ENCODE results near the gene C10orf120. TPM values are rescaled to one million over a fixed set of nuclear protein-coding genes. Genes with fewer than 3 reads are reported as not detected.

C10orf120 gene
- total RNA-seq, result not detected

DNA sequence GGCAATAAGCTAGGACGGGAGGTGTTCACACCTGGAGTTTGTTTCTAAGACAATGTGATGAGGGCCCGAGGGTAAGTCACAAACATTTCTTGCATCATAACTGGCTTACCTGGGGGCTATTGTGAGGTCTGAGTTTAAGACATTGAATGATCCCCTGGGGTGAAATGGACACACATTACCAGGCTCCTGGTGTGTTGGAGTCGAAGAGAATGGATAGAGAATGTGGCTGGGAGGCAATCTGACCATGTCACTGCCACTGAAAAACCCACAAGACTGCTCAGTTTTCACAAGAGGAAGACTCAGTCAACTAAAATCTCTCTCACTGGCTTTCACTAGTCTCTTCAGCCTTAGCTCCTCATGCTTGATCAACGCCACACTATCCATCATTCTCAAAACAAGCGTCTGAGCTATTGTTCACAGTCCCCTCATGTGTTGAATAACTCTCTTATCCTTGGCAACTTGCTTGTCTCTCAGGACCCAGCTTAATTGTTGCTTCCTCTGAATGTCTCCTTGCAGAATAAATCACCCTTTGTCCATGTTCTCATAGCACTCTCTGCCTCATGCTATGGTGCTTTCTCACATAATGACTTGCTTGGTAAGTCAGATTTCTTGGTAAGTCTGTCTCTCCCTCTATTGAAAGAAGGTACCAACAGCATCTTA, at the start of gene C10orf120:
Gene C10orf120 (minus strand): TSS at position 51 of the 660 bp plus-strand sequence. CDS start 56 bp downstream, outside the sequence.
- H3K4me1 Mint-ChIP-seq, result no peaks in the 10 kb centered on the region
- no peak within 1 kb of the TSS for H3K4me3 Mint-ChIP-seq
- no peak for DNase-seq
- H3K36me3 Mint-ChIP-seq, result no peaks in the 10 kb centered on the region
- H3K27me3 Mint-ChIP-seq, result no peaks in the 10 kb centered on the region
- no peaks in the 10 kb centered on the region for H3K9me3 Mint-ChIP-seq
- H3K27ac Mint-ChIP-seq, result no peak within 1 kb of the TSS

DNA sequence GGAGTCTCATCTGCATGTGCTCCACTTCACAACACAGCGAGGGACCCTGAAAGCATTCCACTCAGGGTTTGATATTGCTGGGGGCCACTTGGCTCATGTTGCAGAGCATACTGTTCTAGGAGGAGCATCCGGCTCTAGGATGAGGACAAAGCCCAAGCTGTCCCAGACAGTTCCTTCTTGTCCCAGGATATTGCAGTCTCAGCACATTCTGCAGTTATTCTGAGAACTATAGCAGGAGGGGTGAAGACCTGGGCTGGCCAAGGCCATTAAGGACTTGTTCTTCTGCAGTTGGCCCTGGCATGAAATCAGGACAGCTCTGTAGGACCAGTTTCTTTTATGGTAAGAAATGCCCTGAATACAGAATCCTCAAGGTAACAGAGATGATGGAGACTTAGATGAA, 48.9 kb upstream of the C10orf120 start:
- Mint-ChIP-seq H3K36me3 (no peaks in the 10 kb centered on the region), H3K27ac (no peak overlapping the region)

GRCh38 chr10:122746408-122746807, 46.8 kb upstream of the C10orf120 start:
- no peaks in the 10 kb centered on the region for H3K9me3 Mint-ChIP-seq
- no peak for DNase-seq
- H3K36me3 Mint-ChIP-seq, result no peaks in the 10 kb centered on the region
- no peak overlapping the region for H3K27ac Mint-ChIP-seq
- no peaks in the 10 kb centered on the region for H3K4me1 Mint-ChIP-seq
- no peak overlapping the region for H3K4me3 Mint-ChIP-seq
- H3K27me3 Mint-ChIP-seq, result peaks cover 11% of the 10 kb centered on the region

More for the DNA sequence above, 48.9 kb upstream of the C10orf120 start:
- no peak for DNase-seq
- Mint-ChIP-seq H3K9me3 (no peaks in the 10 kb centered on the region), H3K4me1 (no peaks in the 10 kb centered on the region), H3K27me3 (peaks cover 10% of the 10 kb centered on the region), H3K4me3 (no peak overlapping the region)

GRCh38 chr10:122744257-122744656, 44.6 kb upstream of the C10orf120 start:
- no peaks in the 10 kb centered on the region for H3K9me3 Mint-ChIP-seq
- H3K4me1 Mint-ChIP-seq, result no peaks in the 10 kb centered on the region
- no peak overlapping the region for H3K4me3 Mint-ChIP-seq
- peaks cover 11% of the 10 kb centered on the region for H3K27me3 Mint-ChIP-seq
- H3K27ac Mint-ChIP-seq, result no peak overlapping the region
- H3K36me3 Mint-ChIP-seq, result no peaks in the 10 kb centered on the region
- no peak for DNase-seq

DNA sequence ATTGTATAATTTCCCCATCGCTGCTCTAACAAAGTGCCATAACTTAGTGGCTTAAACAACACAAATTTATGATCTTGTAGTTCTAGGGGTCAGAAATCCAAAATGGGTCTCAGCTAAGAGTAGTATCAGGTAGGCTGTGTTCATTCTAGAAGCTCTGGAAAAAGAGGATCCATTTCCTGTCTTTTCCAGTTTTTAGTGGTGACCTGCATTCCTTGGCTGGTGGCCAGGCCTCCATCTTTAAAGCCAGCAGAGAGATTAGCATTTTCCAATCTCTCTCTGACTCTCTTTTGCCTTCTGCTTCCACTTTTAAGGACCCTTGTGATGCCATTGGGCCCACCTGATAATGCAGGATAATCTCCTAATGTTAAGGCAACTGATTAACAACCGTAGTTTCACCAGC, 41.0 kb upstream of the C10orf120 start:
- H3K36me3 Mint-ChIP-seq, result no peaks in the 10 kb centered on the region
- no peak overlapping the region for H3K27ac Mint-ChIP-seq
- no peaks in the 10 kb centered on the region for H3K4me1 Mint-ChIP-seq

DNA sequence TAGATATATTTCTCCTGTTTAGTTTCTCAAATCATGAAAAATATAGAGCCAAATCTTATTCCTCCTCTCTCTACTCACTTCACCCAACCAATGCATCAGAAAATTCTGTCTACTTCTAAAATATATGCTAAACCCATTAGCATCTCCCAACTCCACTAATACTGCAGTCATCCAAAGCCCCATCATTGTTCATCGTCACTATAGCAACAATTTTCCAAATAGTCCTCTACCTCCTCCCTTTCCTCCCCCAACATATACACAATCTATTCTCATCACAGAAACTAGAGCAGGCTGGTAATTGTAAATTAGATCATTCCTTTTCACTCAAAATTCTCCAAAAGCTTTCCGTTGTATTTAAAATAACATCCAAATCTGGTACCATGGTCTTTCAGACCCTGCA, 38.4 kb upstream of the C10orf120 start:
- H3K36me3 Mint-ChIP-seq, result no peaks in the 10 kb centered on the region
- no peaks in the 10 kb centered on the region for H3K4me1 Mint-ChIP-seq
- DNase-seq, result no peak
- H3K4me3 Mint-ChIP-seq, result no peak overlapping the region
- no peaks in the 10 kb centered on the region for H3K9me3 Mint-ChIP-seq
- H3K27me3 Mint-ChIP-seq, result peaks cover 15% of the 10 kb centered on the region
- no peak overlapping the region for H3K27ac Mint-ChIP-seq

More for the DNA sequence above, 41.0 kb upstream of the C10orf120 start:
- H3K27me3 Mint-ChIP-seq, result peaks cover 10% of the 10 kb centered on the region
- no peak for DNase-seq
- H3K9me3 Mint-ChIP-seq, result no peaks in the 10 kb centered on the region
- no peak overlapping the region for H3K4me3 Mint-ChIP-seq

DNA sequence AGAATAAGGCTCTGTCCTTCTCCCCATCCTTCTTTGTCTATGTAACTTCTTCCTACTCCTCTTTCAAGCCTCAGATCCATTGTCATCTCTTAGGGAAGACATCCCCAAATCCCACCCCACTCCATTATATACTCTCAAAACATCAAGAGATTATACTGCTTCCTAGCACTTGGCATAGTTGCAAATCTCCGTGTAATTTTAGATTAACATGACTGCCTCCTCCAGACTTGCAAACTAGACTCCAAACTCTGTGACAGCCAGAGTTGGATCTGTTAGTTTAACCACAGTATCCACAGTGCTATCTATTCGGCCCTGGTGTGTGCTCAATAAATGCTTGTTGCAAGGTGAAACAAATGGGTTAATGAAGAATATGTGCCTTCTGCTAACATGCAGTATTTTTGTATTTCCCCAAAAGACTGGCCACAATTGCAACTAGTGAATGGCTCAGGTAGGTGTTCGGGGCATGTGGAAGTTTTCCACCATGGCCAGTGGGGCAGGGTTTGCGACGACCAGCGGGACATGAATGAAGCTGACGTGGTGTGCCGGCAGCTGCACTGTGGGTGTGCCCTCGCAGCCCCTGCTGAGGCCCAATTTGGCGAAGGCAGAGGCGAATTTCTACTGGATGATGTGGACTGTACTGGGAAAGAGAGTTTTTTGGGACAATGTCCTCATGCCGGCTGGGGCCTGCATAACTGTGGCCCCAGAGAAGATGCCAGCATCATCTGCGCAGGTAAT, 34.5 kb upstream of the C10orf120 start:
- H3K4me3 Mint-ChIP-seq, result no peak overlapping the region
- H3K27ac Mint-ChIP-seq, result no peak overlapping the region
- peaks cover 34% of the 10 kb centered on the region for H3K27me3 Mint-ChIP-seq
- H3K36me3 Mint-ChIP-seq, result no peaks in the 10 kb centered on the region
- DNase-seq, result no peak
- no peaks in the 10 kb centered on the region for H3K9me3 Mint-ChIP-seq
- H3K4me1 Mint-ChIP-seq, result no peaks in the 10 kb centered on the region

DNA sequence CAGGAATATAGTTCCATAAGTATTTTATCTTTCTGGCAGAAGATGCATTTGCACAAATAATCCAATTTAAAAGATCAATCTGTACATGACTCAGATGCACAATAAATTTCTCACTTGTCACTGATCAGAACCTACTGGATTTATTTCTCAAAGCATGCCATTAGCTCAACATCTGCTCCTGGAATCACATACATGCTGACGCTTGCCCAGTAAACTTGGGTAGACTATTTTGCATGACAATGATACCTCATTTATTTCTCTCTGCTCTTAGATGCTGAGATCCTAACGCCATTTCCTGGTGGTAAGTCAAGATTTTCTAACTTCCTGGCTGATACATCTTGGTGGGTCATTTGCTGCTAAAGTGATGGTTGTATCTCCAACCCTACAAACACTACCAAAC, 33.8 kb upstream of the C10orf120 start:
- Mint-ChIP-seq H3K9me3 (no peaks in the 10 kb centered on the region), H3K4me3 (no peak overlapping the region), H3K27ac (no peak overlapping the region), H3K36me3 (no peaks in the 10 kb centered on the region), H3K27me3 (peaks cover 36% of the 10 kb centered on the region), H3K4me1 (no peaks in the 10 kb centered on the region)
- DNase-seq, result no peak

DNA sequence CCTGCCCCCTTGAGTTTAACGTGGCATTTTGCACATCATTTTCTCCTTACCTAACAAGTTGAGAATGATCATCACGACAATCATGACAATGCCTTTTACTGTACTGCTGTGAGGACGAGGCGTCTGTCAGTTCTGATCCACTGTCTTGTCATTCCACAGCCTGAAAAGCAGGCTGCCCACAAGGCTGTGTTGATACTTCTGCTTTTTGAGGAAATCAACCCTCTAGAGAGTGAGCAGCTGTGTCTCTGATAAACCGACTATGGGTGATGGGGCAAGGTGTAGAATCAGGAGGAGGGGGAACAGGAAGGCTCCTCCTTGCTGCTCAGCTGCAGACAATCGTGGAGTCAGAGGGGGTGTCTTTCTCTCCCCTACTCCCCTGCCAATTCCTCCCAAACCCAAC, 30.6 kb upstream of the C10orf120 start:
- H3K27ac Mint-ChIP-seq, result no peak overlapping the region

DNA sequence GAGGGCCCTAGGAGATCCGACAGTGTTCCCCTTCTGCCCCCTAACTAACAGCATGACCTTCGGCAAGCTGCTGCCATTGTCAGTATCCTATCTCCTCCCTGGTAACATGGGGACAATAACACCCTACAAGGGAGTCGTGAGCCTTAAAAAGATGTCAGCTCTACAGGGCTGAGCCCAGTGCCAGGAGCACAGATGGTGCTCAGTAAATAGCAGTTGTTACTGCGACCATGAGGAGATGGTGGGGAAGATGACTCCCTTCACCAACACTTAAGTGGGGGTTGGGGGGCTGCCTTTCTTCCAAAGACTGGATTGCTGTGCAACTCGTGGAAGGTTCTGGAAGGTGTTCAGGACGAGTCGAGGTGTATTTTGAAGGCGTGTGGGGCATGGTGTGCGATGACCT, 29.5 kb upstream of the C10orf120 start:
- Mint-ChIP-seq H3K36me3 (no peaks in the 10 kb centered on the region), H3K27ac (no peak overlapping the region), H3K4me1 (no peaks in the 10 kb centered on the region), H3K9me3 (no peaks in the 10 kb centered on the region), H3K27me3 (peaks cover 24% of the 10 kb centered on the region), H3K4me3 (no peak overlapping the region)
- no peak for DNase-seq

More for the DNA sequence above, 30.6 kb upstream of the C10orf120 start:
- Mint-ChIP-seq H3K9me3 (no peaks in the 10 kb centered on the region), H3K27me3 (peaks cover 26% of the 10 kb centered on the region), H3K36me3 (no peaks in the 10 kb centered on the region), H3K4me1 (no peaks in the 10 kb centered on the region), H3K4me3 (no peak overlapping the region)
- DNase-seq, result no peak

- Mint-ChIP-seq H3K36me3 (no peaks in the 10 kb centered on the region), H3K27me3 (peaks cover 20% of the 10 kb centered on the region), H3K9me3 (no peaks in the 10 kb centered on the region), H3K27ac (no peak overlapping the region), H3K4me3 (no peak overlapping the region), H3K4me1 (no peaks in the 10 kb centered on the region)
- DNase-seq, result no peak
Observed at GRCh38 chr10:122727426-122727825, 27.8 kb upstream of the C10orf120 start.

- H3K4me3 Mint-ChIP-seq, result no peak overlapping the region
- H3K4me1 Mint-ChIP-seq, result no peaks in the 10 kb centered on the region
- H3K9me3 Mint-ChIP-seq, result no peaks in the 10 kb centered on the region
- peaks cover 16% of the 10 kb centered on the region for H3K27me3 Mint-ChIP-seq
- no peak overlapping the region for H3K27ac Mint-ChIP-seq
- DNase-seq, result no peak
- H3K36me3 Mint-ChIP-seq, result no peaks in the 10 kb centered on the region
Observed at GRCh38 chr10:122725768-122726167, 26.1 kb upstream of the C10orf120 start.

GRCh38 chr10:122725006-122725405, 25.4 kb upstream of the C10orf120 start:
- Mint-ChIP-seq H3K36me3 (no peaks in the 10 kb centered on the region), H3K4me3 (no peak overlapping the region), H3K27me3 (peaks cover 9% of the 10 kb centered on the region), H3K27ac (no peak overlapping the region), H3K9me3 (no peaks in the 10 kb centered on the region), H3K4me1 (no peaks in the 10 kb centered on the region)
- DNase-seq, result no peak

GRCh38 chr10:122721111-122721510, 21.5 kb upstream of the C10orf120 start:
- Mint-ChIP-seq H3K27me3 (peaks cover under 1% of the 10 kb centered on the region), H3K4me3 (no peak overlapping the region), H3K9me3 (no peaks in the 10 kb centered on the region), H3K4me1 (no peaks in the 10 kb centered on the region), H3K27ac (no peak overlapping the region), H3K36me3 (no peaks in the 10 kb centered on the region)
- DNase-seq, result no peak

DNA sequence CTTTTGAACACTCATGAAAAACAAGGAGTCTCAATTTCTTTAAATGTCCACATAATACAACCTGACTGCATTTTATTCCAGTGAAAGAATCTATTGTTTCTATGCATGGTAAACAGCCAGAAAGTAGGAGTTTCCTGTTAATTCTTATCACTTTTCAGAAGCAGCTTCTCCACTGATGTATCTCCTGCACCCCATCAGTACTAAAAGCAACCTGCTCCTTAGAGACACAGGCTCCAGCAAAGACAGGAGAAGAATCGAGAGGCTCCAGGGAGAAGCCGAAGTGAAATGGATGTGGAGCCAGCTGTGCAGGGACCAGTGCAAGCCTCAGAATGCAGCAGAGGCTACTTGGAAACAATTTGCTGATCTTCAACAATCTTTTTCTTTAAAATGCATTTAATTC, 16.4 kb upstream of the C10orf120 start:
- no peak overlapping the region for H3K27ac Mint-ChIP-seq
- DNase-seq, result no peak
- peaks cover 9% of the 10 kb centered on the region for H3K27me3 Mint-ChIP-seq
- H3K4me1 Mint-ChIP-seq, result no peaks in the 10 kb centered on the region
- no peaks in the 10 kb centered on the region for H3K9me3 Mint-ChIP-seq
- no peak overlapping the region for H3K4me3 Mint-ChIP-seq
- H3K36me3 Mint-ChIP-seq, result no peaks in the 10 kb centered on the region

DNA sequence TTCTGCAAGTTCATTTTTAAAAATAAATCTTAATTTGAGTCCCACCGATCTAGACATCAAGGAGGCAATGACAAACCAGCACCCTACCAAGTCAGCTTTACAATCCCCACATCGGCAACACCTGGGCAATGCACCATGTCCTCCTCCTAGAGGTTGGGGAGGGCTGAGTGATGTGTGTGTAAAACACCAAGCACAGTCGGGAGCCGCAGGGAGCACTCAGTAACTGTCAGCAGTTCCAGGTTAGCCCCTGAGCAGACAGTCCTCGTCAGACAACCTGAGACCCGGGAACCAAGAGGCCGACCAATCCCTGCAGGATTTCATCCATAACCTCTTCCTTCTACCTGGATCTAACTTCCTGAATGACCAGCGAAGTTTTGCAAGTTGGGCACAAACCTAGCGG, 15.9 kb upstream of the C10orf120 start:
- Mint-ChIP-seq H3K27ac (no peak overlapping the region), H3K4me3 (no peak overlapping the region), H3K9me3 (no peaks in the 10 kb centered on the region), H3K4me1 (no peaks in the 10 kb centered on the region), H3K36me3 (no peaks in the 10 kb centered on the region), H3K27me3 (peaks cover 9% of the 10 kb centered on the region)
- no peak for DNase-seq

Measured in activated naive CD8-positive, alpha-beta T cell treated with anti-CD3 and anti-CD28 coated beads for 36 hours (primary cell).